Measurements from ENCODE around the gene PRUNE2. TPM values are rescaled to one million over a fixed set of nuclear protein-coding genes. Genes with fewer than 3 reads are reported as not detected.

Gene PRUNE2
- total and polyA plus RNA-seq, 9 of the 15 experiments (the other 6 are each of a cell fraction or from before 2014, with no cell fraction given): 0.05 to 0.45 (median 0.18) TPM; not detected in 1

- no peaks in the 10 kb centered on the region for H3K79me2 ChIP-seq (ENCODE audit: control insufficient read depth, insufficient read depth, low read length)
- in situ Hi-C loops (cut with MboI): no loop called here
- no peak for ATAC-seq
- no peaks in the 10 kb centered on the region for H3K4me1 ChIP-seq (replicated peaks in 1 of 2; ENCODE audit: control insufficient read depth in 2 of 2, insufficient read depth in 2 of 2, low read length in 2 of 2)
- H4K20me1 ChIP-seq (replicated peaks; ENCODE audit: control insufficient read depth, insufficient read depth, low read length): no peaks in the 10 kb centered on the region; the same call in 1 of the 2 replicates
- no peak for DNase-seq (ENCODE audit: extremely low read depth in 1 of 4, low spot score in 3 of 4)
- POLR2A ChIA-PET: no interaction called here
- CTCF ChIA-PET (ENCODE audit: low intra/inter-chr PET ratio): no interaction called here
- 0% methylated on average over 2 of the region's 3 CpGs for WGBS (ENCODE audit: insufficient coverage, low coverage, missing lambda C conversion rate)
- H3K27me3 ChIP-seq (ENCODE audit: control insufficient read depth in 2 of 2, insufficient read depth in 2 of 2, low read length in 2 of 2): no peaks in the 10 kb centered on the region
- no peak overlapping the region for H3K27ac ChIP-seq (ENCODE audit: extremely low read depth, low read depth, low read length)
- BruUV-seq (replicated peaks): no TSS peak
- H3K9ac ChIP-seq (ENCODE audit: insufficient read depth in 1 of 2, low read depth in 2 of 2, low read length in 2 of 2): no peak overlapping the region
- TF ChIP-seq CTCF (IDR thresholded peaks at IDR 0.05 in 2 of 3, conservative IDR thresholded peaks at IDR 0.05 in 1 of 3; ENCODE audit: insufficient read depth in 2 of 3, low read depth in 1 of 3, low read length in 3 of 3) (no peak), MTA2 (IDR thresholded peaks at IDR 0.05; ENCODE audit: low read depth) (no peak), U2AF2 (optimal IDR thresholded peaks at IDR 0.05; ENCODE audit: low read depth, low read length) (no peak), NFE2L1 (tag; IDR thresholded peaks at IDR 0.05; ENCODE audit: borderline replicate concordance, low read depth) (no peak), NFYB (IDR thresholded peaks at IDR 0.05; ENCODE audit: extremely low read depth, insufficient read length) (no peak), ZNF174 (CRISPR knock-in tag; IDR thresholded peaks at IDR 0.05) (no peak)
- no peaks in the 10 kb centered on the region for H3K9me1 ChIP-seq (ENCODE audit: control insufficient read depth, insufficient read depth, low read length)
- H2AFZ ChIP-seq (ENCODE audit: low read depth, low read length): no peak overlapping the region
- intact Hi-C loops (cut with micrococcal nuclease): no loop called here
- no peak overlapping the region for H3K4me2 ChIP-seq (ENCODE audit: insufficient read depth, low read length)
- H3K9me3 ChIP-seq (replicated peaks; ENCODE audit: control insufficient read depth, insufficient read depth, low read depth, low read length): no peaks in the 10 kb centered on the region
- no peak for FAIRE-seq
- no peak overlapping the region for H3K4me3 ChIP-seq
- H3K36me3 ChIP-seq (ENCODE audit: control insufficient read depth, insufficient read depth, low read length): no peaks in the 10 kb centered on the region
Observed at GRCh38 chr9:76603931-76604570, 301.9 kb downstream of the PRUNE2 start.

Measured in K562 (cell line).